GM12873 (cell line): ENCODE data around the gene CALR3.

Experiments
- TF ChIP-seq, protein P1 (sequence below): IDR thresholded peaks from 2 replicates; pipeline ENCODE4 v1.5.1; 2012; ENCODE audit warnings: low read depth, mild to moderate bottlenecking, moderate library complexity, low read length, control low read depth; ENCODE audit not compliant: insufficient read depth; ENCODE audit errors: missing control alignments

The CALR3 gene

DNA sequence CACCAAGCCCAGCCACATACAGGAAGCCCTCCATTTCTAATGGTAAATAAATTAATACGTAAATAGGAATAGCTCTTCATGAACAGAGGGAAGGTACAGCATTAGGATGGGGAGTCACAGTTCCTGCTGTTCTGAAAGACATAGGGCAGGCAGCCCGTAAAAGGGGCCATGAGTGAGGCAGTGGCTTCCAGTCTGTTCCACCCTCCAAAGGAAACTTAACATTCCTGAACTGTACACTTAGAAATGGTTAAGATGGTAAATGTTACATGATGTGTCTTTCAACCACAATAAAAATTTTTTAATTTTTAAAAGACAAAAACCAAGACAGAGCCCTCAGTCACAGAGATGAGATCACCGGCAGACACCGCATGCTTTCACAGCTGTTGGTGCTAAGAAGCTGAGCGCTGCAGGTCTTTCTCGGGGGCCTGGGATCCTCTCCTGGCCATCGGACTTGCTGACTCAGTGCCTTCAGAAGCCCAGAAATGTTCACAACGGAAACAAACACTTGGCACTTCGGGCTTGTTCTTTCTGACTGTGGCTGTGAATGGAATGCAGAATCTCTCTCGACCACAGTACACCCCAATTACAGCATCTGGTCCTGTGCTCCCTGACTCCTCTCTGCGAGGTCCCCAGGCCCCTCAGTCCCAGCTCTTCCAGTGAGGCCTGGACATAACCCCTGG, 60.6 kb downstream of the CALR3 start:
- TF ChIP-seq, protein P1, sequence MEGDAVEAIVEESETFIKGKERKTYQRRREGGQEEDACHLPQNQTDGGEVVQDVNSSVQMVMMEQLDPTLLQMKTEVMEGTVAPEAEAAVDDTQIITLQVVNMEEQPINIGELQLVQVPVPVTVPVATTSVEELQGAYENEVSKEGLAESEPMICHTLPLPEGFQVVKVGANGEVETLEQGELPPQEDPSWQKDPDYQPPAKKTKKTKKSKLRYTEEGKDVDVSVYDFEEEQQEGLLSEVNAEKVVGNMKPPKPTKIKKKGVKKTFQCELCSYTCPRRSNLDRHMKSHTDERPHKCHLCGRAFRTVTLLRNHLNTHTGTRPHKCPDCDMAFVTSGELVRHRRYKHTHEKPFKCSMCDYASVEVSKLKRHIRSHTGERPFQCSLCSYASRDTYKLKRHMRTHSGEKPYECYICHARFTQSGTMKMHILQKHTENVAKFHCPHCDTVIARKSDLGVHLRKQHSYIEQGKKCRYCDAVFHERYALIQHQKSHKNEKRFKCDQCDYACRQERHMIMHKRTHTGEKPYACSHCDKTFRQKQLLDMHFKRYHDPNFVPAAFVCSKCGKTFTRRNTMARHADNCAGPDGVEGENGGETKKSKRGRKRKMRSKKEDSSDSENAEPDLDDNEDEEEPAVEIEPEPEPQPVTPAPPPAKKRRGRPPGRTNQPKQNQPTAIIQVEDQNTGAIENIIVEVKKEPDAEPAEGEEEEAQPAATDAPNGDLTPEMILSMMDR, result no peak

DNA sequence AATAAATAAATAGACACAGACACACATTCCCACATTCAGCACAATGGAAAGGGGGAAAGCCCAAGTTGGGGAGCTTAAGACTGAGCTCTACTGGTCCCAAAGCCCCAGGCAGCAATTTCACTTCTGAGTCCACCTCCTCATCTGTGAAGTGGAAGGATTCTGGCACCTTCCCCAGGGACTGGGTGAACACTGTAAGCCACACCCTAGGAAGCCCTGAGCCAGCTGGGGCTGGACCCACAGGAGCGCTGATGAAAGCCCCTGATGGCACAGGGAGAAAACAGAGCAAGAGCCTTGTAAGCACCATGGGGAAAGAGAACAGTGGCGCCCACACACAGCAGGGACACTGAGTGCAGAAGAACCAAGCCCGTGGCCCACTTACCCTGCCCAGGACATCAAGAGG, 62.0 kb downstream of the CALR3 start:
- TF ChIP-seq, protein P1, result no peak

DNA sequence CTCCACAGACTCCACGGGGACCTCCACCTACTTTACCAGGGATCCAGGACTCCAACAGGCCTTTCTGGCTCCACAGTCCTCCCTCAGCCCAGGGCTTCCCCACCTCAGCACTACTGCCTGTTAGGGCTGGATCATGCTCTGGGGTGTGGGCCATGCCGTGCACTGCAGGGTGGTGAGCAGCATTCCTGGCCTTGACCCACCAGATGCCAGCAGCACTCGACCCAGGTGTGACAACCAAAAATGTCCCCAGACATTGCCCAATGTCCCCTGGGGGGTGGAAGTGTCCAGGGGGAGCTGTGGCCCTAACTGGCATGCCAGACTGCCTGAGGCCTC, 66.2 kb downstream of the CALR3 start:
- TF ChIP-seq, protein P1, result no peak

DNA sequence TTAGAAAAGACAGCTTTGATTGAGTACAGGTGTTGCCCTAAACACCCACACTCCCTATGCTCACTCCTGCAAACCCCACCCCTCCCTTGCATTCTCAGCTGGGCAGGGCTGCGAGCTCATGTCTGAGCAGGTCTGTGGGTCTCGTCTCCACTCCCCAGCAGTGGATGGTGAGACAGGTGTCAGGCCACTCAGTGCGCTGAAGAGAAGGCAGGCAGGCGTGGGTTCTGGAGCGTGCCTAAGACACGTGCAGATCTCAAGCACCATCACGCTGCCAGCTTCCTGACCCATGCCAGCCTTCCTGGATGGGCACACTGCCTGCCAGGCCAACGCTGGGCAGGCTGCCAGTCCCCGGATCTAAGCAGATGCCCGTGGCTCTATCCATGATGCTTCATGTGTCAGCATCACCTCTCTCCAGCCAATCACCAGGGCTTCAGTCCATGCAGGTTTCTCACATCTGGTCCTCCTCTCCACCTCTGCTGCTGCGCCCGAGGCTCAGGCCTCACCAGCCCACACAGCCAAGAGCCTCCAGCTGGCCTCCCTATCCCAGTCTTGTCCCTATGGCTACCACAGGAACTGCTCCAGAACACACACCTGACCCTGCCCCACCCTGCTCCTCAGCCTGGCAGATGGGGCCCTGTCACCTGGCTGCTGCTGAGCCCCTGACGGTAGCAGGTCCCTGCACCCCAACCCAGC, 66.8 kb downstream of the CALR3 start:
- TF ChIP-seq, protein P1, result no peak
